NCI-H128 (cell line): ENCODE data around the gene DDRGK1.
A peak's percentile ranks its signal among the peaks of the same experiment; 100 is the strongest.
"Not testable (repeated sequence)": the region's sequence is repeated elsewhere in the genome, so short reads cannot be mapped to it uniquely, and the experiment has no call there.

Source experiments
- DNase-seq: peaks from one replicate; lab custom pipeline; 2025; ENCODE audit not compliant: unreplicated experiment; lab: John Stamatoyannopoulos, UW

The DDRGK1 gene

GRCh38 chr20:3166338-3166912 lies 38.1 kb downstream of the DDRGK1 start:
- no peak for DNase-seq

GRCh38 chr20:3165473-3166337 lies 38.8 kb downstream of the DDRGK1 start:
- peak; percentile 46 for DNase-seq

GRCh38 chr20:3164763-3165410 lies 39.6 kb downstream of the DDRGK1 start:
- no peak for DNase-seq

GRCh38 chr20:3164043-3164762 lies 40.3 kb downstream of the DDRGK1 start:
- no peak for DNase-seq

GRCh38 chr20:3163099-3164042 lies 41.1 kb downstream of the DDRGK1 start:
- DNase-seq, result no peak

GRCh38 chr20:3162080-3162611 lies 42.3 kb downstream of the DDRGK1 start:
- peak; percentile 66 for DNase-seq

- no peak for DNase-seq
Measured at GRCh38 chr20:3161316-3162079, 43.0 kb downstream of the DDRGK1 start.

- DNase-seq, result no peak
Measured at GRCh38 chr20:3160418-3160817, 44.1 kb downstream of the DDRGK1 start.

GRCh38 chr20:3158968-3159431 lies 45.5 kb downstream of the DDRGK1 start:
- DNase-seq, result no peak

GRCh38 chr20:3157817-3158216 lies 46.7 kb downstream of the DDRGK1 start:
- DNase-seq, result no peak

- no peak for DNase-seq
Measured at GRCh38 chr20:3156811-3157619, 47.5 kb downstream of the DDRGK1 start.

- not testable (repeated sequence) for DNase-seq
Measured at GRCh38 chr20:3152057-3152644, 52.3 kb downstream of the DDRGK1 start.

GRCh38 chr20:3150908-3151307 lies 53.6 kb downstream of the DDRGK1 start:
- no peak for DNase-seq

GRCh38 chr20:3146732-3147341 lies 57.6 kb downstream of the DDRGK1 start:
- no peak for DNase-seq

GRCh38 chr20:3141757-3142156 lies 62.7 kb downstream of the DDRGK1 start:
- DNase-seq, result no peak
